NOMO-1 (cell line): ENCODE results near the gene ID3.

Source experiments
- DNase-seq, 2 experiments: peaks; one replicate each; lab custom pipeline; 2025; ENCODE audit not compliant: unreplicated experiment in 2 of 2; lab: John Stamatoyannopoulos, UW

The ID3 gene, protein sequence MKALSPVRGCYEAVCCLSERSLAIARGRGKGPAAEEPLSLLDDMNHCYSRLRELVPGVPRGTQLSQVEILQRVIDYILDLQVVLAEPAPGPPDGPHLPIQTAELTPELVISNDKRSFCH

GRCh38 chr1:23559136-23559984 lies at the start of gene ID3:
Gene ID3, minus strand, starts transcription at chr1:23559501. Its CDS starts 75 bp downstream, at chr1:23559426.
- peak; percentile 96 to 97 for DNase-seq

DNA sequence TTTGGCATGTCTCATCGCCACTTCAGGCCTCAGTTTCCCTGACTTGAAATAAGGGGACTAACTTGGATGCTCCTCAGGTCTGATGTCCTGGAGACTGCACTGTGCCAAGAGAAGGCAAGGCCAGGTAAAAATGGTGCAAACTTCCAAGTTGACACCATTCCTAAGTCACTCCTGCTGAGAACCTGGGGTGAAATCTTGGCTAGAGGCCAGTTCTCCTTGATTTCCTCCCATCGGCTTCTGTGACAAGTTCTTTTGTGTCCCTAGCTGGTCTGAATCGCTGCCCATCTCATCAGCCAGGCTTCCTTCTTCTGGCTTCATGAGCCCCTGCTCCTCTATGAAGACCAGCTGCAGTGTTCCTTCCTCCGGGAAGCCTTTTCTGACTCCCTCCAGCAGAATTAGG lies 48.6 kb upstream of the ID3 start:
- no peak for DNase-seq

DNA sequence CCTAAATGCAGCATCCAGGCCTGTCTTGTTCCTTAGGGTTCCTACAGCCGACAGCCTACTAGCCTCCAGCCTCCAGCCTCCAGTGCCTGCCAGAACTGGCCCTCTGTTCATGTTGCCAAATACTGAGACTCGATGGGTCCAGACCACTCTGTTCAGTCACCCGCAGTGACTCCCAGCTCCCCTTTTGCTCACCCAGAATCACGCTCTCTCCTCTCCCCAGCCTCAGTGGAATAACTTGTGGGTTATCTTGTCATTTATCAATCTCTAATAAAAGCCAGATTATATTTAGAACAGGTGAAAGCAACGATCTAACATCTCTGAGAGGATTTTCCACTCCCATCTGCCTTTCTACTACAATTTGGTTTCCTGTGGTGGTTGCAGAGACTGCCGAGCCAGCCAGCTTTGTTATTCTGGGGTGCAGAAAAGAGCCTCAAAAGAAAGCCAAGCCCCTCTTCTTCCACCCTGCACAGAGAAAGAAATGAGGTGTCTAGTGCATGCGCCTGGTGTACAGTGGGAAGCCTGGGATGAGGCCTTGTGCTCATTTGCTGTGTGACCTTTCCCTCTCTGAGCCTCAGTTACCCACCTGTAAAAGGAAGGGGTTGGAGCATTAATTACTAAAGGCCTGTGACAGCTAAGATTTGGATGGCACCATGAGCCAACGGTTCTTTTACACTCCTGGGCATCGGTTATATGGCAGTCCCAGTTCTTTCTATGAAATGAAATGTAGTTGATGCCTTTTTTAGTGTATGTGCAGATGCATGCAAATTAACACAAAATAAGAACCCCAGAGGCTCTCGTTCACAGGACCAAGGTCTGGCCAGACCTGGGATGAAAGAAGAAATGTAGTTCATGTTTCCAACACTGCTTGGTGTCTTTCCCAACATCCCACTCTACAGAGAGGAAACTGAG lies 42.9 kb upstream of the ID3 start:
- DNase-seq = no peak

GRCh38 chr1:23601135-23601967 lies 42.0 kb upstream of the ID3 start:
- no peak for DNase-seq

- DNase-seq = peak in 1 of 2 experiments; percentile 46
Observed at GRCh38 chr1:23600283-23600682, 41.0 kb upstream of the ID3 start.

- DNase-seq = no peak
Observed at GRCh38 chr1:23599125-23599524, 39.8 kb upstream of the ID3 start.

DNA sequence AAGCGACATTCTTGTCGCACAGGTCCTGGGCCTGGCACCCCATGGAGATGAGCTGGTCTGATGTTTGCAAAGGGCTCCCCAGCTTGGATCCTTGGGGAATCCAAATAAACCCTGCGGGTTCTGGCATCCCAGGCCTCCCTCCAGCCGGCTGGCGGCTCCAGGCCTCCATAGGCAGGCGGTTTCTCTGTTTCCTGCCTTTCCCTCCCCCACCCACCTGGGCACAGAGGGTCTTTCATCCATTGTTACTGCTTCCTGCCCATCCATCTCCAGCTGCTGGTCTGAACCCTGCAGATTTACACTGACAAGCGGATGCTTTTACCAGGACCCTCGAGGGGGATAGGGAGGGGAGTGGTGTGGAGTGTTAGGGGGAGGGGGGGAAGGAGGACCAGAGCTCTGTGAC lies 39.1 kb upstream of the ID3 start:
- DNase-seq = no peak

GRCh38 chr1:23597635-23598388 lies 38.5 kb upstream of the ID3 start:
- no peak for DNase-seq

DNA sequence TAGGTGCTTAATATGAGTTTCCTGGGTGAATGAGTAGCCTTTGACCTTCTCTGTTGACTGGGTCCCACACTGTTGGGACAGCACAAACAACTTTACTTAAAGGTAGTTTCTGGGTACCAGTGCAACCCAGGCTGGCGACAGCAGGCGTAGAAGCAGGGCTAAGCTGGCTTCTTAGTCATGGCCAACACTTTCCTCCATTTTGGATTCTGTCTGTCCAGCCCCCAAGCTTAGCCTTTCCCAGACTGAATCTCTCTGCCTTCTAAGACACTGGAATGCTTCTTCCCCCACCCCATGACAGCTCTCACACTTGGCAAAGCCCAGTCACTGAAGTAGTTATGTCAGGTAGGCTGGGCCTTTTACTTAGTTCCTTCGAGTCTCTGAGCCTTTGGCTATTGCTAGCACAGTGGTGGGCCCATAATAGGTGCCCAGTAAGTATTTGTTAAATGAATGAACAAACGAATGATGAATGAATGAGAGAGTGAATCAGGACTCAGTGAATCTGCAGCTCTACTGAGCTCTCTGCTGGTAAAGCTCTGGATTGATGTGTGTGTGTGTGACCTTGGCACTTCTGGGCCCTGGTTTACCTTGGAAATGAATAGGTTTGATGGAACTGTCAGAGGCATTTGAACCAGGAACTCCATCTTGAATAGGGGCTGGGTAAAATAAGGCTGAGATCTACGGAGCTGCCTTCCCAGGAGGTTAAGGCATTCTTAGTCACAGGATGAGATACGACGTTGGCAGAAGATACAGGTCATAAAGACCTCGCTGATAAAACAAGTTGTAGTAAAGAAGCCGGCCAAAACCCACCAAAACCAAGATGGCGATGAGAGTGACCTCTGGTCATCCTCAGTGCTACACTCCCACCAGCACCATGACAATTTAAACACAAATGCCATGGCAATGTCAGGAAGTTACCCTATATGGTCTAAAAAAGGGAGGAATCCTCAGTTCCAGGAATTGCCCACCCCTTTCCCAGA lies 37.4 kb upstream of the ID3 start:
- no peak for DNase-seq

DNA sequence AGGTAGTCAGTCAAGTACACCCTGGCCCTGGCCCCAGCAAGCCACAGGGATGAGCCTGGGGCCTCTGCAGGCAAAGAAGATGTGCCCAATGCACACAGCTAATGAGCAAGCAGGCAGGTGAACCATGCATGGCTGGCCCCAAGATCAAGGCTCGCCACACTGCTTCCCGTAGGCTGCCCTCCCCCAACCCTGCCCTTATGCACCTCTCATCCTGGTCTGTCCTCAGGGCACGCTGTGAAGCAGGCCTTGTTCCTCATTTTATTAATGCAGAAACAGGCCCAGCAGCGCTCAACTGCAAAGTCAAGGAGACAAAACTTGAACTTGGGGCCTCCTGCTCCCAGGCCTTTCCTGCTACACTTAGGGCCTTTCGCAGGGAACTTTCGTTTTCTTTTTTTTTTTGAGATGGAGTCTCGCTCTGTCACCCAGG lies 35.6 kb upstream of the ID3 start:
- DNase-seq = peak; percentile 50 to 59

GRCh38 chr1:23594149-23594907 lies 35.0 kb upstream of the ID3 start:
- DNase-seq = no peak

- DNase-seq = no peak
Observed at GRCh38 chr1:23593556-23594148, 34.4 kb upstream of the ID3 start.

- no peak for DNase-seq
Observed at GRCh38 chr1:23593042-23593521, 33.8 kb upstream of the ID3 start.

DNA sequence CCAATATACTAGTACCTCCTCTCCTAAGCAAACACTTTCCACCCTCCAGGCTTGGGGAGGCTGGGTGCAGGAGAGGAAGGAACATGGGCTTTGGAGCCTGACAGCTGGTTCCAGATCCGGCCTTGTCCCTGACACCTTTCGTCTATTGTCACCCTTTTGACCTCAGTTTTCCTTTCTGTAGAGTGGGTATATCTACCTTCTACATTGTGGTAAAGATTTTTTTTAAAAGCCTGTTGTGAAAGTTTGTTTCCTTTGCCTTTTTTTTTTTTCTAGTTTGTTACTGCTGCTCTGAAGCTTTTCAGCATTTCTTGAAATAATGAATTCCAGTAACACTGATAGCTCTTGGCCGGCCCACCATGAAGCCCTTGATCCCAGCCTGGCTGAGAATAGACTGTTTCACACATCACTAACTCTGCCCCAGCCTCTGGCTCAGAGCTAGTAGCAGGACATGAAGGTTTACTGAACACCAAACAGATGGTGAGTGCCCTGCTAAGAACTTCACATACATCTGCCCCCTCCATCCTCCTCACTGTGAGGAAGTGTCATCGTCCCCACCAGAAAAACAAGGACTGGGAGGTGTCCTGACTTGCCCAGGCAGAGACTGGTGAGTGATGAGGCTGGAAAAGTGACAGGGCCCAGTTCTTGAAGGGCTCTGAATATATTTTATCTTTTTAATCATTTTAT lies 33.0 kb upstream of the ID3 start:
- no peak for DNase-seq

- no peak for DNase-seq
Observed at GRCh38 chr1:23591460-23592208, 32.3 kb upstream of the ID3 start.
